H9 (cell line): Measurements from ENCODE around the gene ME3. TPM values are rescaled to one million over a fixed set of nuclear protein-coding genes. Genes with fewer than 3 reads are reported as not detected.

Source experiments
- DNase-seq: peaks from one replicate; pipeline ENCODE4 v3.0.0-alpha.2; 2017
- H2AFZ ChIP-seq: one replicate; pipeline ENCODE4 v1.6.1; 2013; ENCODE audit warnings: mild to moderate bottlenecking, low read length, control low read depth, moderate library complexity
- H2AK5ac ChIP-seq: 2 replicates; pipeline ENCODE4 v1.6.1; 2013; ENCODE audit warnings: low read length, control low read depth, mixed read lengths; ENCODE audit not compliant: insufficient read length
- H2BK120ac ChIP-seq: one replicate; pipeline ENCODE4 v1.6.1; 2013; ENCODE audit warnings: low read depth, mild to moderate bottlenecking, low read length, control low read depth, inconsistent platforms; ENCODE audit not compliant: poor library complexity, severe bottlenecking
- H2BK12ac ChIP-seq: 2 replicates; pipeline ENCODE4 v1.6.1; 2013; ENCODE audit warnings: low read length, control low read depth, mixed read lengths, low read depth; ENCODE audit not compliant: insufficient read length
- H2BK15ac ChIP-seq: 2 replicates; pipeline ENCODE4 v1.6.1; 2013; ENCODE audit warnings: low read depth, low read length, control low read depth
- H2BK20ac ChIP-seq: one replicate; pipeline ENCODE4 v1.6.1; 2013; ENCODE audit warnings: low read depth, mild to moderate bottlenecking, low read length, control low read depth, inconsistent platforms; ENCODE audit not compliant: poor library complexity, severe bottlenecking
- H2BK5ac ChIP-seq: 2 replicates; pipeline ENCODE4 v1.6.1; 2013; ENCODE audit warnings: low read length, control low read depth, mixed read lengths; ENCODE audit not compliant: insufficient read length
- H3K14ac ChIP-seq: 2 replicates; pipeline ENCODE4 v1.6.1; 2013; ENCODE audit warnings: low read length, control low read depth; ENCODE audit not compliant: insufficient read depth
- H3K18ac ChIP-seq: 2 replicates; pipeline ENCODE4 v1.6.1; 2013; ENCODE audit warnings: low read depth, mild to moderate bottlenecking, mixed read lengths, low read length, control low read depth; ENCODE audit not compliant: insufficient read length
- H3K23ac ChIP-seq: 2 replicates; pipeline ENCODE4 v1.6.1; 2013; ENCODE audit warnings: low read length, control low read depth, mixed read lengths, low read depth; ENCODE audit not compliant: insufficient read length
- H3K23me2 ChIP-seq: 2 replicates; pipeline ENCODE4 v1.6.1; 2013; ENCODE audit warnings: low read depth, mild to moderate bottlenecking, mixed read lengths, low read length, control low read depth; ENCODE audit not compliant: insufficient read length, poor library complexity, severe bottlenecking
- H3K27ac ChIP-seq: 2 replicates; pipeline ENCODE4 v1.5.1; 2013; ENCODE audit warnings: low read length, control low read depth, mixed read lengths, low read depth; ENCODE audit not compliant: insufficient read length
- H3K27me3 ChIP-seq: 2 replicates; pipeline ENCODE4 v1.6.1; 2013; ENCODE audit warnings: low read length, control low read depth, inconsistent platforms; ENCODE audit not compliant: insufficient read depth
- H3K4ac ChIP-seq: 2 replicates; pipeline ENCODE4 v1.6.1; 2013; ENCODE audit warnings: low read depth, mild to moderate bottlenecking, control low read depth, inconsistent platforms, low read length, moderate library complexity
- H3K4me1 ChIP-seq: 2 replicates; pipeline ENCODE4 v1.6.1; 2013; ENCODE audit warnings: low read length, control low read depth, inconsistent platforms; ENCODE audit not compliant: insufficient read depth
- H3K4me2 ChIP-seq: 2 replicates; pipeline ENCODE4 v1.6.1; 2013; ENCODE audit warnings: low read length, control low read depth, mixed read lengths; ENCODE audit not compliant: insufficient read length, insufficient read depth
- H3K56ac ChIP-seq: 2 replicates; pipeline ENCODE4 v1.6.1; 2013; ENCODE audit warnings: low read depth, mild to moderate bottlenecking, mixed read lengths, low read length, control low read depth; ENCODE audit not compliant: insufficient read length
- H3K79me1 ChIP-seq: 2 replicates; pipeline ENCODE4 v1.6.1; 2013; ENCODE audit warnings: low read depth, mild to moderate bottlenecking, moderate library complexity, low read length, control low read depth, inconsistent platforms; ENCODE audit not compliant: insufficient read depth, poor library complexity, severe bottlenecking
- H3K79me2 ChIP-seq: 2 replicates; pipeline ENCODE4 v1.6.1; 2013; ENCODE audit warnings: low read length, control low read depth, inconsistent platforms; ENCODE audit not compliant: insufficient read depth
- H3K9ac ChIP-seq: 2 replicates; pipeline ENCODE4 v1.6.1; 2013; ENCODE audit warnings: low read length, control low read depth, mixed read lengths; ENCODE audit not compliant: insufficient read length; ENCODE audit errors: extremely low read depth
- H3K9me3 ChIP-seq: one replicate; pipeline ENCODE4 v1.6.1; 2013; ENCODE audit warnings: low read depth, low read length, inconsistent platforms; ENCODE audit not compliant: control insufficient read depth
- H3T11ph ChIP-seq: one replicate; pipeline ENCODE4 v1.6.1; 2013; ENCODE audit warnings: mild to moderate bottlenecking, low read length, control low read depth, inconsistent platforms
- H4K20me1 ChIP-seq: one replicate; pipeline ENCODE4 v1.6.1; 2013; ENCODE audit not compliant: control insufficient read depth, insufficient read length, insufficient read depth
- H4K5ac ChIP-seq: 2 replicates; pipeline ENCODE4 v1.6.1; 2013; ENCODE audit warnings: low read depth, mild to moderate bottlenecking, mixed read lengths, low read length, control low read depth; ENCODE audit not compliant: insufficient read length
- H4K8ac ChIP-seq: replicated peaks from 2 replicates; pipeline ENCODE4 v1.6.1; 2013; ENCODE audit warnings: low read length, control low read depth, mixed read lengths, low read depth; ENCODE audit not compliant: insufficient read length
- H4K91ac ChIP-seq: 2 replicates; pipeline ENCODE4 v1.6.1; 2013; ENCODE audit warnings: low read depth, mild to moderate bottlenecking, moderate library complexity, mixed read lengths, low read length, control low read depth; ENCODE audit not compliant: insufficient read length
- H3K27ac Mint-ChIP-seq, 3 experiments: 2 replicates in 2 of 3; 3 replicates in 1 of 3; pipeline ENCODE4 v1.8.0; 2020 to 2021; ENCODE audit warnings: mixed read lengths in 3 of 3, mild to moderate bottlenecking in 1 of 3, moderate library complexity in 1 of 3
- H3K27me3 Mint-ChIP-seq: 2 replicates; pipeline ENCODE4 v1.8.0; 2021; ENCODE audit warnings: low read depth, mild to moderate bottlenecking, moderate library complexity, mixed read lengths
- H3K36me3 Mint-ChIP-seq, 3 experiments: 2 replicates in 2 of 3; 3 replicates in 1 of 3; pipeline ENCODE4 v1.8.0; 2020 to 2021; ENCODE audit warnings: low read depth in 3 of 3, mixed read lengths in 3 of 3; ENCODE audit not compliant: insufficient read depth in 1 of 3
- H3K4me1 Mint-ChIP-seq, 2 experiments: 2 replicates each; pipeline ENCODE4 v1.8.0; 2020; ENCODE audit warnings: mixed read lengths in 2 of 2
- H3K4me3 Mint-ChIP-seq, 2 experiments: 2 replicates in 1 of 2; 3 replicates in 1 of 2; pipeline ENCODE4 v1.8.0; 2020 to 2021; ENCODE audit warnings: mild to moderate bottlenecking in 2 of 2, mixed read lengths in 2 of 2, moderate library complexity in 1 of 2
- H3K9me3 Mint-ChIP-seq, 2 experiments: 2 replicates in 1 of 2; 3 replicates in 1 of 2; pipeline ENCODE4 v1.8.0; 2020; ENCODE audit warnings: mild to moderate bottlenecking in 2 of 2, mixed read lengths in 2 of 2, moderate library complexity in 1 of 2
- WGBS: extraction: QIAGEN DNeasy Blood & Tissue Kit; methylation state at CpG from one replicate; pipeline ENCODE4 v1.1.7; 2013; ENCODE audit warnings: missing lambda C conversion rate, low lambda C conversion rate, mixed read lengths; ENCODE audit not compliant: insufficient read length; ENCODE audit errors: extremely low coverage; 5-methylcytosine and 5-hydroxymethylcytosine counted together
- total RNA-seq: library from RNA; stranded (reverse); gene quantifications from 2 replicates; pipeline ENCODE4 v1.2.1, GENCODE V29; 2021
- TF ChIP-seq, protein P1 (sequence below): fragments of 200-600 bp; sonication (generic); conservative IDR thresholded peaks from 3 replicates; pipeline ENCODE4 v1.8.0; 2021; ENCODE audit warnings: antibody characterized with exemption, mild to moderate bottlenecking

Gene ME3
- total RNA-seq, 1 experiment from 2014 or later: 2.8 TPM

DNA sequence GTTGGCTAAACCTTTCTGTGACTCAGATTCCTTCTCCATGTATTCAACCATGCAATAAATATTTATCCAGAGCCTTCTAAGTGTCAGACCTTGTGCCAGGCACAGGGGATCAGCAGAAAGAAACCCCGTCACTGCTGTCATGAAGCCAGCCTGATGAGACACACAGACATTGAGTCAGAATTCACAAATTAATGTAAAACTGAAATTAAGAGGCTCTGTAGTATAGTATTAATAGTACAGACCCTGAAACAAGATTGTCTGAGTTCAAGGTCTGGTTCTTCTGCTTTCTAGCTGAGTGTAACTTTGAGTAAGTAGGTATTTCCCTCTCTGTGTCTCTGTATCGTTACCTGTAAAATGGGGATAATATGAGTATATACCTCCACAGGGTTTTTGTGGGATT is 46.9 kb downstream of the ME3 start:
- WGBS: no CpG with 5 or more reads among the region's 2 CpGs
- no peaks in the 10 kb centered on the region; the same call in 1 of the 2 replicates for H3K4me1 ChIP-seq
- no peak overlapping the region for H3K9ac ChIP-seq
- no peak overlapping the region for H3K14ac ChIP-seq
- no peak overlapping the region for H2BK20ac ChIP-seq
- no peaks in the 10 kb centered on the region for H3K27me3 ChIP-seq
- no peaks in the 10 kb centered on the region; the same call in 1 of the 2 replicates for H3K27me3 Mint-ChIP-seq
- H2AFZ ChIP-seq: no peak overlapping the region
- H3K4ac ChIP-seq: no peak overlapping the region
- no peaks in the 10 kb centered on the region for H3K79me1 ChIP-seq
- no peak overlapping the region for H3K27ac Mint-ChIP-seq
- H3K9me3 ChIP-seq: no peaks in the 10 kb centered on the region
- H3K4me3 Mint-ChIP-seq: no peak overlapping the region
- H3K23ac ChIP-seq: no peak overlapping the region
- H3K9me3 Mint-ChIP-seq: no peaks in the 10 kb centered on the region
- no peaks in the 10 kb centered on the region for H3K36me3 Mint-ChIP-seq
- no peak overlapping the region for H4K5ac ChIP-seq
- H2AK5ac ChIP-seq: no peak overlapping the region
- H2BK5ac ChIP-seq: no peak overlapping the region
- no peaks in the 10 kb centered on the region for H3K23me2 ChIP-seq
- no peak overlapping the region for H3T11ph ChIP-seq
- no peak overlapping the region for H4K8ac ChIP-seq
- no peak for DNase-seq
- no peaks in the 10 kb centered on the region for H3K79me2 ChIP-seq
- no peak overlapping the region for H3K56ac ChIP-seq
- H3K18ac ChIP-seq: no peak overlapping the region
- H4K91ac ChIP-seq: no peak overlapping the region
- TF ChIP-seq, protein P1, sequence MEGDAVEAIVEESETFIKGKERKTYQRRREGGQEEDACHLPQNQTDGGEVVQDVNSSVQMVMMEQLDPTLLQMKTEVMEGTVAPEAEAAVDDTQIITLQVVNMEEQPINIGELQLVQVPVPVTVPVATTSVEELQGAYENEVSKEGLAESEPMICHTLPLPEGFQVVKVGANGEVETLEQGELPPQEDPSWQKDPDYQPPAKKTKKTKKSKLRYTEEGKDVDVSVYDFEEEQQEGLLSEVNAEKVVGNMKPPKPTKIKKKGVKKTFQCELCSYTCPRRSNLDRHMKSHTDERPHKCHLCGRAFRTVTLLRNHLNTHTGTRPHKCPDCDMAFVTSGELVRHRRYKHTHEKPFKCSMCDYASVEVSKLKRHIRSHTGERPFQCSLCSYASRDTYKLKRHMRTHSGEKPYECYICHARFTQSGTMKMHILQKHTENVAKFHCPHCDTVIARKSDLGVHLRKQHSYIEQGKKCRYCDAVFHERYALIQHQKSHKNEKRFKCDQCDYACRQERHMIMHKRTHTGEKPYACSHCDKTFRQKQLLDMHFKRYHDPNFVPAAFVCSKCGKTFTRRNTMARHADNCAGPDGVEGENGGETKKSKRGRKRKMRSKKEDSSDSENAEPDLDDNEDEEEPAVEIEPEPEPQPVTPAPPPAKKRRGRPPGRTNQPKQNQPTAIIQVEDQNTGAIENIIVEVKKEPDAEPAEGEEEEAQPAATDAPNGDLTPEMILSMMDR: no peak
- H3K27ac ChIP-seq: no peak overlapping the region
- no peak overlapping the region for H2BK120ac ChIP-seq
- no peak overlapping the region for H3K4me2 ChIP-seq
- peaks cover 12 to 17% of the 10 kb centered on the region in 2 experiments; a peak in 3 of 4 replicates for H3K4me1 Mint-ChIP-seq
- H2BK12ac ChIP-seq: no peak overlapping the region
- H2BK15ac ChIP-seq: no peak overlapping the region
- no peaks in the 10 kb centered on the region for H4K20me1 ChIP-seq
